GM19372 (cell line): Measurements from ENCODE around the gene SGCB.
"Not testable (repeated sequence)": the region's sequence is repeated elsewhere in the genome, so short reads cannot be mapped to it uniquely, and the experiment has no call there.

Experiments used
- ATAC-seq: cut with Tn5 transposase; IDR thresholded peaks from one replicate; pipeline ENCODE4 v1.9.1; 2021; ENCODE audit warnings: mild to moderate bottlenecking, low read depth, moderate library complexity; ENCODE audit not compliant: unreplicated experiment

Gene SGCB, protein sequence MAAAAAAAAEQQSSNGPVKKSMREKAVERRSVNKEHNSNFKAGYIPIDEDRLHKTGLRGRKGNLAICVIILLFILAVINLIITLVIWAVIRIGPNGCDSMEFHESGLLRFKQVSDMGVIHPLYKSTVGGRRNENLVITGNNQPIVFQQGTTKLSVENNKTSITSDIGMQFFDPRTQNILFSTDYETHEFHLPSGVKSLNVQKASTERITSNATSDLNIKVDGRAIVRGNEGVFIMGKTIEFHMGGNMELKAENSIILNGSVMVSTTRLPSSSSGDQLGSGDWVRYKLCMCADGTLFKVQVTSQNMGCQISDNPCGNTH

DNA sequence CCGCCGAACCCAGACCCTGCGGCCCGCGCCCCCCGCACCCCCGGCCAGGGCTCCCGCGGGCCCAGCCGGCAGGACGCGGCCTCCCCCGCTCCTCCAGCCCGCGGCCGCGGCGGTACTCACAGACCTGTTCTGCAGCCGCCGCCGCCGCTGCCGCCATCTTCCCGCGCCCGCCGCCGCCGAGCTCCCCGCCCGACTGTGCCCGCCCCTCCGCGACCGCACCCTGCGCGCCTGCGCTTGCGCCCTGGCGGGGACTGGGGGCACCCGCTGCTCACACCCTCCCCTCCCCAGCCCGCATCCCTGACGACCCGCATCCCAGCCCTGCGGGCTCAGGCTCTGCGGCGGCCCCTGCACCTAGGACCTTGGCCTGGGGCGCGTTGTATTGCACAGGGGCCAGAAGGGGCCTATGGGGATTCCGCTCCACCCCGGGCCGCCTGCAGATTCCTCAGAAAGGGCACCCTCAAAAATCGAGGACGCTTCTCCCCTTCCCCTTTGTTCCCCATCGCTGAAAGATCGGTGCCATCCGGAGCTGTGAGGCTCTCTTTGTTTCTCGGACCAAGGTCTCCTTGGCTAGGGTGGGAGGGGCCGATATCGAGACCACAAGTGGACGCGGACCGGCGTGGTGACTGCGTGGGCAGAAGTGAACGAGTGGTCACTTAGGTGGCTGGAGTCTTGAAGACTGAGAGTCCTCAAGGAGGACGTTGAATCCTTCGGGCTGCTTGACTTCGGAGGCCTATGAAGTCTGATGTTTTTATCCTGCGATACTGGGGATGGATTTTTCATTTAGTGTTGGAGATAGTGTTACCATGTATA, at the start of gene SGCB:
Gene SGCB, minus strand, starts transcription at position 197 of the 810 bp plus-strand sequence. Its CDS starts 40 bp downstream, at position 157.
- ATAC-seq = peak; percentile 91

DNA sequence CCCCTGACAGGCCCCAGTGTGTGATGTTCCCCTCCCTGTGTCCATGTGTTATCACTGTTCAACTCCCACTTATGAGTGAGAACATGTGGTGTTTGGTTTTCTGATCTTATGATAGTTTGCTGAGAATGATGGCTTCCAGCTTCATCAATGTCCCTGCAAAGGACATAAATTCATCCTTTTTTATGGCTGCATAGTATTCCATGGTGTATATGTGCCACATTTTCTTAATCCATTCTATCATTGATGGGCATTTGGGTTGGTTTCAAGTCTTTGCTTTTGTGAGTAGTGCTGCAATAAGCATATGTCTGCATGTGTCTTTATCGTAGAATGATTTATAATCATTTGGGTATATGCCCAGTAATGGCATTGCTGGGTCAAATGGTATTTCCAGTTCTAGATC, 48.3 kb upstream of the SGCB start:
- ATAC-seq = not testable (repeated sequence)

DNA sequence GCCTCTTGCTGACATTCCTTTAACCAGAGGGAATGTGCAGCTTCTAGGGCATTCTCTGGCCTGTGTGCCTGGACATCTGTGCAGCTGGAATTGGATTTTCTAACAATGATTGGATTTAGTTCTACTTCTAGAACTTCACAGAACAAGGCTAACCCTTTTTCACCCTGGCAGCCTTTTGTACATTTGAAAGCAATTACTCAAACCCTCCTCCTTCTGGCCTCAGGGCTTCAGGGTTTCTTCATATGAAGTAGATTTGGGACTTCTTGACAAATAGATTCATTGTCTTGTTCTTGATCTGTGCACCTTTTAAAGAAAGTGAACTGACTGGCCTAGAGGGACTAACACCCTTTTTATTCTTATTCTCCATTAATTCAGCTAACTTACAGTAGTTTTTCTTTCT, 43.1 kb upstream of the SGCB start:
- ATAC-seq = no peak

DNA sequence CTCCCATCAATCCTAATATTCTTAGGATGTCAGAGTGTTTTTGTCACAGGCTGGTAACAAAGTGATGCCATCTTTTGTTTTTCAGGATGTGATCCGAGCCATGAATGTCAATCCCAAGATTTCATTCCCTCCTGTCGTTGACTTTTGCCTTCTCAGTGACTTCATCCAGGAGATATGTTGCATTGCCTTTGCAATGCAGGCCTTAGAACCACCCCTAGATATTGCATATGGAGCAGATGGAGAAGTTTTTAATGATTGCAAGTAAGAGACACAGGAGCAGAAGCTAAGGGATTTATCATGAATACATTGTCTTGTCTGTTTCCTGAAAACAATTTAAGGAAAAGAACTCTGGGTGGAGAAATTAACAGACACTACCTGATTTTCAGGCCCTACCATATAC, 41.6 kb upstream of the SGCB start:
- ATAC-seq = no peak

DNA sequence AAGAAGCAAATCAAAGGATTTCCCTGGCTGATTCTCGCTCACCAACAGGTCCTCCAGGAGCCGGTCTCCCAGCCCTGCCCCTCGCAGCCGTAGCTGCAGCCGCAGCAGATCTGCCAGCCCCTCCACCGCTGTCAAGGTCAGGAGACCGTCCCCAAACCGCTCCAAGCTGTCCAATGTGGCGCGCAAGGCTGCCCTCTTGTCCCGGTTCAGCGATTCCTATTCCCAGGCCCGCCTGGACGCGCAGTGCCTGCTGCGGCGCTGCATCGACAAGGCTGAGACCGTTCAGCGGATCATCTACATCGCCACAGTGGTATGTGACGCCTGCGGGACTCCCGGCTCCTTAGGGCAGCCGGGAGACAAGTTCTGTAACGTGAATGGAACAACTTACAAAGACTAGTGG, 38.6 kb upstream of the SGCB start:
- no peak for ATAC-seq

DNA sequence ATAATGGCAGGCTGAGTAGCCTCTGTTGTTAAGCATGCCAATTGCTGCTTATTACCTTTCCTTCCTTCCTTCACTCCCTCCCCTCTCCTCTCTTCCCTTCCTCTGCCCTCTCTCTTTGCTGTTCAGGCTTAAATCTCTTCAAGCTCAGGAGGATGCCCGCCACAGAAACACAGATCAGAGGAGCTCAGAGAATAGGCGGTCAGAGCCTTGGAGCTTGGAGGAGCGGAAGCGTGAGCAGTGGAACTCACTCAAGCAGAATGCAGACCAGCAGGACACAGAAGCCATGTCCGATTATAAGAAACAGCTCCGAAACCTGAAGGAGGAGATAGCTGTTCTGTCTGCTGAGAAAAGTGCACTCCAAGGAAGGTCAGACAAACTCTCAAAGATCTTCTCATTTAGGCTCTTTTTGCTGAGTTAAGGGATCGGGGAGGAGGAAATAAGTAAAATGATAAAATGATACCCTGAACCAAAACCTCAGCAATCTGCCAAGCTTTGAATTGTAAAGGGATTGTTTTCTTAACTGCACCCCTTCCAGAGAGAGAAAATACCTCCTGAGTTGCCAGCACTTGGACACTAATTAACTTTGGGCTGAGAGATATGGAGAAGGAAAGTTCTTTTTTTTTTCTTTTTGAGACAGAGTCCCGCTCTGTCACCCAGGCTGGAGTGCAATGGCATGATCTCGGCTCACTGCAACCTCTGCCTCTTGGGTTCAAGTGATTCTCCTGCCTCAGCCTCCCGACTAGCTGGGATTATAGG, 33.9 kb upstream of the SGCB start:
- no peak for ATAC-seq

DNA sequence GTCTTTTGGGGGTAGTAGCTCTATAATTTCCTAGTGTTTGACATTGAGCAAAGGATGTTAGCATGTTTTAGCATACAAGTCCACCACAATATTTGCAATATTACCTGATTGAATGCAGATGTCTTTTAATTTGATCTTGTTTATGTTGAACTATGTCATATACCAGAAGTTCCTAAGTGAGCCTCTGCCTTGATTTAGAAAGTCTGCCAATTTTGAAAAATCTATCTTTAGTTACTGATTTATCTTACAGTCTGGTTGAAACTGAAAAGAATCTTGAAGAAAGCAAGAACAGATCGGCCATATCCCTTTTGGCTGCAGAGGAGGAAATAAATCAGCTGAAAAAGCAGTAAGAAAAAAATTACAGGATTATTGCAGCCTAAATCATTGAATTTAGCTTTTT, 31.5 kb upstream of the SGCB start:
- no peak for ATAC-seq

DNA sequence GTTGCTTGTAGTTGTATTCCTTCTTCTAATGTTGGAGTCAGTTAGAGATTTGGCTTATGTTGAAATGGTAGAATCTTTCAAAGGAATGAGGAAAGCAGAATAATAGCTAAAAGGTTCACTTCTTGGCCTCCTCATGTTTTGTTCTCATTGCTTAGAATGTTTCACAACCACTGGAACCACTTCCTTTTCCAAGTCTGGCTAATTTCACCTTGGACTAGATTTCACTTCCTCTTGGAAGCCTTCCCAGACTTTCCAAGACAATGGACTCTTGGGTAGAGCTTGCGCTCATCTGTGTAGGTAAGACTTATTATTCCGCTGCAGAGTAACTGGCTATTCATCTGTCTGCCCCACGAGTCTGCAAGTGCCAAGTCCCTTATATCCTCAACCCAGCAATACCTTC, 21.3 kb upstream of the SGCB start:
- ATAC-seq = no peak

DNA sequence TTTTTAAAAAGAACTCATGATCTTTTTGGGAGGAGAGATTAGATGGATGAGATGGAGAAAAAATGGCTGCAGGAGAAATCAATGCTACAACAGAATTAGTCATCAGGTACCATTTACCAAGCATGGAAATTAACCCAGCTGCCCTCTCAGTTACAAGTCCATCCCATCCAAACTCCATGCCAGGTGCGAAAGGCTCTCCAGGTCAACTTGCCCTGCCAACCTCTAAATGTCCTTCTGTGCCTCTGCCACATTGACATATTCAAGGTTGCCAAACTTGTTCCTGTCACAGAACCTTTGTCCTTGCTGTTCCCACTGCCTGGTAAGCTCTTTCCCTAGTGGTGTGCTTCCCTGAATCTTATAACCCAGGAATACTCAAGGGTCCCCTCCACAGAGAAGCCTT, 20.2 kb upstream of the SGCB start:
- ATAC-seq = no peak

DNA sequence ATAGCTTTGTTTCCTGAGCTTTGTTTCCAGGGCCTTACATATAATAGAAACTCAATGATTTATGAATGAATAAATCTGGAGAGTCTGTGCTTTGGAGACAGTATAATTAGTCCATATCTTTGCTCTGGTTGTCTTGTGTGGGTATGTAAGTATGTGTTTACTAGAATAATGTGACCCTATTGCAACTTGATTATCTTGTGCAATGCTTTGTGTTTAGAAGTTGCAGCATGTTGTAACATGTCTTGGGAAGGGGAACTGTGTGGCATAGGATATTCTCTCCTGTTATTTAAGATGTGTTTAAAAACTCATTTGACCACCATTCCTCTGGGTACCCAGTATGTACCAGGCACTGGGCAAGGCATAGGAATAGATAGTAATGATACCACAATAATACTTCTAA, 19.1 kb upstream of the SGCB start:
- ATAC-seq = no peak

DNA sequence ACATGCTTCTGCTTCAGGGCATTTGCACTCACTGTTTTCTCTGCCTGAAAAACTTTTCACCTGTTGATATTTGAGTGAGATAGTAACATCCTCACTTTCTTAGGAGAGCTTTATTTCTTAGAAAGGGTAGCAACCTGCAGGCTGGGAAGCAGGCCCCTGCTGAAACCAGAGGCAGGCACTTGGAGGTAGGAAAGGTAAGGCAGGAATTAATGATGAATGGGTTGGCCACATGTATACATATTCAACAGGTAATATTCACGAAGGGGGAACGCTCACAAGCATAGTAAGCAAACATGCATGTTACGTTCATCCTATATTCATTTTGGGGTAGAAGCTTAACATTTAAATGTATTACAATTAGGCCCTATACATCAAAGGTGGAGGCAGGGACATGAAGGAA, 16.2 kb upstream of the SGCB start:
- ATAC-seq = no peak

DNA sequence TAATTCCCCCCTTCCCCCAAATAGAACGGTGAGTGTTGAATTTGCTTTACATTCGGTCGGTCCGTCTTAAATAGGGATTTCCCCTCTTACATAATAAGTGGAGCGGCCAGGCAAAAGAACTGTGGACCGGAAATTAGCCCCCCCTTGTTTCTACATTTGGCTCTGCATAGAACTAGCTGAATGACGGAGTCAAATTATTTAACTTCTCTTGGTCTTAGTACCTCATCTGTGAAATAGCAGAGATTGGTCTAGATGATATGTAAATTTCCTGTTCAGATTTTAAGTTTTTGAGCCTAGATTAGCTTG, 14.3 kb upstream of the SGCB start:
- ATAC-seq = peak; percentile 48

DNA sequence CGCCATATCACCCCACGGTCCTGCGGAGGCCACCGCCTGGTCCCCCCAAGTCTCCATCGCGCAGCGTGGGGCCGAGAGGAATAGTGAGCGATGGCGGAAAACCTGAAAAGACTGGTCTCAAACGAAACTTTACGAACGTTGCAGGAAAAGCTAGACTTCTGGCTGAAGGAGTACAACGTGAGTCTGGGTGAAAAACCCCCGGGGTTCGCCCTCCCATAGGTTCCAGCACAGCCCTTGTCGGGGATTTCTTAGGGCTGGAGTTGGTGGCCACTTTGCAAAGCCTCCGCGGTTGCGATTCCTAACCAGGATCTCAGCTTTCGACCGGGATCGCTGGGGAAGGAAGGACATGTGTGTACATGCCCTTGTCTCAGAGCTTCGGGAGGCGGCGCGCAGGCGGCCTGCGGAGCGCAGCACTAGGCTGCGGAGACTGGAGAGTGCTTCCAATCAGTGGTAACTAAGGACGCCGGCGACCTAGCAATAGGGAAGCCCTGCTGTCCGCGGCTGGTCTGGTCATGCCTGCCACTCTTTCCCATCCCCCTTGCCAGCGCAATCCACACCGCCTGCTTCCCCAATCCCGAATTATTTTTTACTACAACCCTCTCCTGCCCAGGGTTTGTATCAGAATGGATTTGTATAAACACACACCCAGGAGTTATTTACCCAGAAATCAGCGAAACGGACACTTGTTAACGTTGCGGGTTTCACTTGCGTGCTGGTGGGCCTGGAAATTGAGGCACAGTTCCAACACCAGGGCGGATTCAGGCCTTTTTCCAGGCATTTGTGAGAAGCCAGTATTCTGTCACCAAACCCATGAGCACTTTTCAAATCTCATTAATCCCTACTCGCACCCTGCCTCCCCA, 13.7 kb upstream of the SGCB start:
- ATAC-seq = peak; percentile 66

DNA sequence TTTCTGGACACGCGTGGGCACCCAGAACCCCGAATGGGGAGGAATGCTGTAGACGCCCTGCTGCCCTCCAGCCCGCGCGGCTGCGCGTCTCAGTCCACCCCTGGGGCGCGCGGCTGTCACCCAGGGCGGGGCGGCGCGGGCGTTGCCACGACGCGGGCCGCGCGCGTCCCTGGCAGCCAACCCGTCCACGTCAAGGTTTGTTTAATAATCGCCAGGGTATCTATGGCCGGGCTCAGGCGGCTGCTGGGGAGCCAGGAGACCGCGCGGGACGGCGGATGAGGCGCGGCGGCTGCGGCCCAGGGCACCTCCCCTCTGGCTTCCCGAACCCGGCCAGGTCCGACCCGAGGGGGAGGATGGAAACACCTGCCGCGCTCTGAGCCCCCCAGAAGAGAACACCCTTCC, 13.1 kb upstream of the SGCB start, which contains the start of gene SPATA18:
Gene SPATA18, plus strand, starts transcription at position 92 of the 402 bp plus-strand sequence. CDS start 401 bp downstream, outside the sequence.
- ATAC-seq = peak; percentile 37

DNA sequence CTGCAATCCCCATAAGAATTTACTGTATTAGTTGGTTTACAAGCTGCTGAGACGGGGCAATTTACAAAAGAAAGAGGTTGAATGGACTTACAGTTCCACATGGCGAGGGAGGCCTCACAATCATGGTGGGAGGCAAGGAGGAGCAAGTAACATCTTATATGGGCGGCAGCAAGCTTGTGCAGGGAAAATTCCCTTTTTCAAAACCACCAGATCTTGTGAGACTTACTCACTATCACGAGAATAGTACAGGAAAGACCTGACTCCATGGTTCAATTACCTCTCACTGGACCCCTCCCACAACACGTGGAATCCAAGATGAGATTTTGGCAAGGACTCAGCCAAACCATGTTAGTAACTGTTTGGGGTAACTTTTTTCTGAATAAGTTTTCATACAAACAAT, 11.2 kb upstream of the SGCB start:
- no peak for ATAC-seq

DNA sequence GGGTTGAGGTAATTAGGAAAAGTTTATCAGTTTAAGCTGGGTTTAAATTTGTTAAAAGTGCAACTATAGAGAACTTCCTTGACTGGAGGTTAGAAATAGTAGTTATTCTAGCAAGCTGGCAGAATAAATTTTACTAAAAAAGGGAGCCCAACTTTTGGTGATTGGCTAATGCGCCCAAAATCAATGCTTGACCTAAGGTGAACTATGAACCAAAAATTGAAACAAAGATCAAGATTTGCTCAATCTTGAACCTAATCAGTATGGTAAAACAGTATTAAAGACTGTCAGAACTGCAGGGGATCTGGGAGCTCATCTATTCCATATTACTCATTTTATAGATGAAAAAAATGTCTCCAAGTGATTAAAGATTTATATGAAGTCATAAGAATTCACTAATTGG, 6.9 kb upstream of the SGCB start:
- ATAC-seq = no peak

DNA sequence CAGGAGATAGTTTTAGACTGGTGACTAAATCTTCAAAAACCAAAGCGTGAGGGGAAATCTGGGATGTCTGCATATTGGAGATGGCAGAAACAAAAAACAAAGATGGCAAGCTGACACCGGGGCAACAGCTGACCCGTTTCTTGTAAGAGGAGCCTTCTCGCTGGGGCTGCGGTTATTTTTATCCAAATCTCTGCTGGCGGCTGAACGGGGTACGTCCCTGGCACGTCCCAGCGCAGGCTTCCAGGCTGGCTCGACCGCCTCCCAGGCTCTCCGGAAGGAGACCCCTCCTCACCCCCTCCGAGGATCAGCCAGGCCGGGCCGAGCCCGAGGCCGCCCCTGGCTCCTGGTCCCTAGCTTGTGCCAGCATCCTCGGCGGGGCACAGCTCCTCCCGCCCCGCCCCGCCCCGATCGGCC, 403 bp downstream of the SGCB start:
- ATAC-seq = peak; percentile 55

DNA sequence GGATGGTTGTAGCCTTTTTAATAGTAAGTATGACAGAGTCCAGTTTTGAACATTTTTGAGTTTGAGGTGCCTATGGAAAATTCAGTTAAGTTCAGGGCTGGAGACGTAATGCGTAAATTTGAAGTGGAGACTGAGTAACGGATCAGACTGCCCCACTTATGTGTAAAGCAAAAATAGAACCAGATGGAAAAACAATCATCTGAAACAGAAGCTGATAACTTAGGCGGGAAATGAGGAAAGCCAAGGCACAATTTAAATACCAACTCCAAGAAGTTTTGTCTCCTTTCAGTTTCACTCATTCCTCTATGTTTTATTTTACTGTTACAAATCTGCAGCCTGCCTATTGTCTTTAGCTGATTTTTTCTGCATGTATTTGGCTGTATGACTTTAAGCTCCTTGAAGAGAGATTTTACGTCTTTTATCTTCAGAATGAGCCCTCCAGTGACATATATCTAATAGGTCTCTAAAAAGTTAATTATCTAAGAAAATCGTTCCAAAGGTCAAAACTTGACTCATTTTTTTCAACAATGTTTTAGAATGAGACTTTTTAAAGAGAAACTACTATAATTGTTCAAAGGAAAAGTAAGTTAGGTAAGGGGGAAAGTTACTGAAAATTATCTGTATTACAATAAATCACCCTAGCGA, 1.1 kb downstream of the SGCB start:
- ATAC-seq = no peak

DNA sequence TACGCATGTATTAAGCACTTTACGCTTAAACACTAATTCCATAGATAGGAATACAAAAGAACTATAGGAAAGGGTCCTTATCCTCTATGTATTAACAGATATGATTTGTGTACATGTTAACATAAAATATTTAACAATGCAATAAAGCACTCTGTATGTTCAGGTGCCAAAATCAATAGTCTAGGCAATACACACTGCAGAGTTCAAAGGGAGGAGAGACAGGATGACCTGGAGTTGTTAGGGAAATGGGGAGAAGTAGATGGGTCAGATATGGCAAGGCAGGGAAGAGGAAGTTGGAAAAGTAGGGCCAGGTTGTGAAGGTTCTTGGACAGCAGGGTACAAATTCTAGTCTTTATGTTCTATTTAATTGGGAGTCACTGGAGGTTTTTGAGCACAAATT, 2.9 kb downstream of the SGCB start:
- ATAC-seq = no peak

DNA sequence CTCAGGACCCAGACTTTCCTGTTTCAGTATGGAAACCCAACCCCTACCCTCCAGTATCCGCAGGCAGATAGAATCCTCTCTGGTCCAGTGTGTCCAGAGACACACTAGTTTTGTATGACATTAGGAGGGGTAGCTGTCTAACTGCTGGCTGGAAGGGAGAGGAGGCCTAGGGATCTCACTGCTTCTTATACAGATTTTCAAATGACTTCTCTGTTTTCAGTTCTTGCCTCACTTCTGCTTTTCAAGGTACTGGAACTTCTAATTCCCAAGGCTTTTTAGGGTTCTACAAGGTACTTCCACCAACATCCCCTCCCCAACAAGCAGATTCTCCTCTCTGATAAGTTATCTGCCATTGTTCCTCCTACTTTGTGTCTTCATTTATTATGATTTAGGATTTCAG, 6.1 kb downstream of the SGCB start:
- no peak for ATAC-seq
